22Rv1 (cell line): ENCODE results near the gene VEPH1.

Experiments
- ZFX ChIP-seq: fragments of 450-650 bp; IDR thresholded peaks from 2 replicates; pipeline ENCODE4 v1.6.1; 2017; ENCODE audit warnings: antibody characterized with exemption, borderline replicate concordance
- TF ChIP-seq, protein P1 (sequence below): fragments of 450-650 bp; IDR thresholded peaks from 2 replicates; pipeline ENCODE4 v1.5.1; 2017; ENCODE audit warnings: mild to moderate bottlenecking

- TF ChIP-seq, protein P1, sequence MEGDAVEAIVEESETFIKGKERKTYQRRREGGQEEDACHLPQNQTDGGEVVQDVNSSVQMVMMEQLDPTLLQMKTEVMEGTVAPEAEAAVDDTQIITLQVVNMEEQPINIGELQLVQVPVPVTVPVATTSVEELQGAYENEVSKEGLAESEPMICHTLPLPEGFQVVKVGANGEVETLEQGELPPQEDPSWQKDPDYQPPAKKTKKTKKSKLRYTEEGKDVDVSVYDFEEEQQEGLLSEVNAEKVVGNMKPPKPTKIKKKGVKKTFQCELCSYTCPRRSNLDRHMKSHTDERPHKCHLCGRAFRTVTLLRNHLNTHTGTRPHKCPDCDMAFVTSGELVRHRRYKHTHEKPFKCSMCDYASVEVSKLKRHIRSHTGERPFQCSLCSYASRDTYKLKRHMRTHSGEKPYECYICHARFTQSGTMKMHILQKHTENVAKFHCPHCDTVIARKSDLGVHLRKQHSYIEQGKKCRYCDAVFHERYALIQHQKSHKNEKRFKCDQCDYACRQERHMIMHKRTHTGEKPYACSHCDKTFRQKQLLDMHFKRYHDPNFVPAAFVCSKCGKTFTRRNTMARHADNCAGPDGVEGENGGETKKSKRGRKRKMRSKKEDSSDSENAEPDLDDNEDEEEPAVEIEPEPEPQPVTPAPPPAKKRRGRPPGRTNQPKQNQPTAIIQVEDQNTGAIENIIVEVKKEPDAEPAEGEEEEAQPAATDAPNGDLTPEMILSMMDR, result no peak
- TF ChIP-seq ZFX, result no peak
Measured at GRCh38 chr3:157232141-157232540, 271.1 kb downstream of the VEPH1 start.
